ENCODE data around the gene RNLS. TPM values are rescaled to one million over a fixed set of nuclear protein-coding genes. Genes with fewer than 3 reads are reported as not detected.

RNLS gene
- total and polyA plus RNA-seq, 12 donors: 4.1 to 22.2 (median 17.5) TPM

DNA sequence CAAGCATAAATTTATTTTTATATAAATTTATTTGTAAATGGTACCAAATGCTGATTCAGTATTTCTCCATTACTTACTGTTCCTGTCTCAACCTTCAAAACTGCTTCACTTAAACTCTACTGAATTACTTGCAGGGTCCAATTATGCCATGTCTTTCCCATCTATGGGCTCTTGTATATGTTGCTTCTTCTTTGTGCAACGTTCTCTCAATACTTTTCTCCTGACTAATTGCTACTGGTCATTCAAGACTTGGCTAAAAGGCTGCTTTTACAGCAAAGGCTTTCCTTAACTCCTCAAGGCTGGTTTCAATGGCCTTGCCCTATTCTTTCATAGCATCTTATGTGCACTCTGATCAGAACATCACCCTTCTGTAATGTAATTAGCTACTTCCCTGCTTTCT lies 67.9 kb downstream of the RNLS start:
- Histone ChIP-seq H3K4me3 (no peak overlapping the region), H3K36me3 (no peaks in the 10 kb centered on the region), H3K27me3 (no peaks in the 10 kb centered on the region), H3K4me1 (no peaks in the 10 kb centered on the region), H3K27ac (no peak overlapping the region), H3K9me3 (no peaks in the 10 kb centered on the region)
- no peak for DNase-seq
- intact Hi-C loops (cut with DNase I): no loop called here
- ATAC-seq: no peak
- TF ChIP-seq, protein P1, sequence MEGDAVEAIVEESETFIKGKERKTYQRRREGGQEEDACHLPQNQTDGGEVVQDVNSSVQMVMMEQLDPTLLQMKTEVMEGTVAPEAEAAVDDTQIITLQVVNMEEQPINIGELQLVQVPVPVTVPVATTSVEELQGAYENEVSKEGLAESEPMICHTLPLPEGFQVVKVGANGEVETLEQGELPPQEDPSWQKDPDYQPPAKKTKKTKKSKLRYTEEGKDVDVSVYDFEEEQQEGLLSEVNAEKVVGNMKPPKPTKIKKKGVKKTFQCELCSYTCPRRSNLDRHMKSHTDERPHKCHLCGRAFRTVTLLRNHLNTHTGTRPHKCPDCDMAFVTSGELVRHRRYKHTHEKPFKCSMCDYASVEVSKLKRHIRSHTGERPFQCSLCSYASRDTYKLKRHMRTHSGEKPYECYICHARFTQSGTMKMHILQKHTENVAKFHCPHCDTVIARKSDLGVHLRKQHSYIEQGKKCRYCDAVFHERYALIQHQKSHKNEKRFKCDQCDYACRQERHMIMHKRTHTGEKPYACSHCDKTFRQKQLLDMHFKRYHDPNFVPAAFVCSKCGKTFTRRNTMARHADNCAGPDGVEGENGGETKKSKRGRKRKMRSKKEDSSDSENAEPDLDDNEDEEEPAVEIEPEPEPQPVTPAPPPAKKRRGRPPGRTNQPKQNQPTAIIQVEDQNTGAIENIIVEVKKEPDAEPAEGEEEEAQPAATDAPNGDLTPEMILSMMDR (IDR thresholded peaks at IDR 0.05): no peak
- 67 to 77% methylated on average over 1 of the region's 1 CpG for WGBS, 2 donors

DNA sequence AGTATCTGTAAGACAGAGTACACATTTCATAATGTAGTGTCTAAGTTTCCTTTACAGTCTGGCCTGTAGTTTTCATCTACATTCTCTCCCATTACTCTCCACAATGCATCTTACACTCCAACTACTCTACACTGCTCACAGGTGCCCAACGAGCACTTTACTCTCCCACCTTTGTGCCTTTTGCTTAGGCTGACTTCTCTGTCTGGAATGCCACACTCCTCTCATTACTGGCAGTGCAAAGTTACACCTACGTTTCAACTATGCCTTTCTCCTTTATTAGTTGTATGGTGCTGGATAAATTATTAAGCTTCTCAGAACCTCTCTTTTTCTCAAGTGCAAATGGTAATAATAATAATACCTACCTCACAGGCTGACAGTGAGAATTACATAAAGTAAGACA lies 70.5 kb downstream of the RNLS start:
- Histone ChIP-seq H3K27me3 (no peaks in the 10 kb centered on the region), H3K36me3 (no peaks in the 10 kb centered on the region), H3K4me1 (peaks cover 0 to 8% (median 0%) of the 10 kb centered on the region in 9 donors), H3K9me3 (no peaks in the 10 kb centered on the region), H3K27ac (no peak overlapping the region), H3K4me3 (no peak overlapping the region)
- ATAC-seq (no peak), DNase-seq (no peak)
- intact Hi-C loops (cut with DNase I): no loop called here
- 77% methylated on average over 2 of the region's 2 CpGs for WGBS, 2 donors
- TF ChIP-seq, protein P1 (IDR thresholded peaks at IDR 0.05): no peak

GRCh38 chr10:88508796-88509195 lies 74.3 kb downstream of the RNLS start:
- Histone ChIP-seq H3K9me3 (no peaks in the 10 kb centered on the region), H3K4me1 (peaks cover 0 to 9% (median 0%) of the 10 kb centered on the region in 9 donors), H3K4me3 (no peak overlapping the region), H3K36me3 (no peaks in the 10 kb centered on the region), H3K27ac (no peak overlapping the region), H3K27me3 (no peaks in the 10 kb centered on the region)
- TF ChIP-seq, protein P1 (IDR thresholded peaks at IDR 0.05): no peak
- 51 to 57% methylated on average over 3 of the region's 3 CpGs for WGBS, 2 donors
- ATAC-seq (no peak), DNase-seq (no peak)
- intact Hi-C loops (cut with DNase I): no loop called here

- Histone ChIP-seq H3K27ac (no peak overlapping the region), H3K4me3 (no peak overlapping the region), H3K9me3 (no peaks in the 10 kb centered on the region), H3K4me1 (peaks cover 0 to 9% (median 0%) of the 10 kb centered on the region in 9 donors), H3K27me3 (no peaks in the 10 kb centered on the region), H3K36me3 (no peaks in the 10 kb centered on the region)
- intact Hi-C loops (cut with DNase I): no loop called here
- DNase-seq (no peak), ATAC-seq (no peak)
- TF ChIP-seq, protein P1 (IDR thresholded peaks at IDR 0.05): no peak
- 75 to 77% methylated on average over 3 of the region's 3 CpGs for WGBS, 2 donors
These were observed 75.2 kb downstream of the RNLS start for GRCh38 chr10:88507826-88508453.

Measured in heart right ventricle (tissue), 16 donors.